SK-N-MC (cell line): Measurements from ENCODE around the gene MSI1.

ENCODE experiments used
- EZH2 ChIP-seq: fragments of 200-600 bp; sonication (generic); IDR thresholded peaks from one replicate; pipeline ENCODE4 v1.6.1; 2017; ENCODE audit warnings: antibody characterized with exemption
- FOXP2 ChIP-seq: optimal IDR thresholded peaks from 2 replicates; pipeline ENCODE3; 2011; ENCODE audit warnings: mild to moderate bottlenecking, moderate library complexity; ENCODE audit not compliant: insufficient read depth; ENCODE audit errors: extremely low read length, control extremely low read depth
- POLR2AphosphoS5 ChIP-seq: IDR thresholded peaks from 2 replicates; pipeline ENCODE4 v1.6.1; 2012; ENCODE audit warnings: mild to moderate bottlenecking, low read depth, low read length, borderline replicate concordance

- TF ChIP-seq POLR2AphosphoS5, result no peak
- no peak for TF ChIP-seq EZH2
- TF ChIP-seq FOXP2, result no peak
Measured at GRCh38 chr12:120327593-120327992, 41.4 kb downstream of the MSI1 start, which contains the start of gene PLA2G1B.
